ENCODE results near the gene ARHGEF2. TPM values are rescaled to one million over a fixed set of nuclear protein-coding genes. Genes with fewer than 3 reads are reported as not detected.

The ARHGEF2 gene
- total and polyA plus RNA-seq, 9 of the 15 experiments (the other 6 are each of a cell fraction or from before 2014, with no cell fraction given), result 7.1 to 162 (median 62.2) TPM

GRCh38 chr1:156020293-156021092 lies 42.1 kb upstream of the ARHGEF2 start, which contains the start of gene SSR2 (continued):
- TF ChIP-seq MXI1 (IDR thresholded peaks at IDR 0.05; ENCODE audit: low read depth, low read length), result no peak
- TF ChIP-seq RCOR1 (IDR thresholded peaks at IDR 0.05; ENCODE audit: borderline replicate concordance in 1 of 2, low read depth in 2 of 2, low read length in 2 of 2), result peak in 1 of 2 experiments; percentile 33; a peak in 1 of 4 replicates
- no peak for TF ChIP-seq PREB (CRISPR knock-in tag; IDR thresholded peaks at IDR 0.05)
- TF ChIP-seq CHD7 (IDR thresholded peaks at IDR 0.05; ENCODE audit: low read depth, low read length), result no peak
- TF ChIP-seq ZNF408 (CRISPR knock-in tag; IDR thresholded peaks at IDR 0.05; ENCODE audit: low read depth), result no peak
- no peak for TF ChIP-seq ZNF277 (CRISPR knock-in tag; IDR thresholded peaks at IDR 0.05; ENCODE audit: borderline replicate concordance)
- no peak for TF ChIP-seq ZNF280A (IDR thresholded peaks at IDR 0.05; ENCODE audit: low read depth, partially characterized antibody)
- TF ChIP-seq RBFOX2 (IDR thresholded peaks at IDR 0.05; ENCODE audit: low read depth, low read length), result peak; percentile 90
- TF ChIP-seq RBM39 (optimal IDR thresholded peaks at IDR 0.05; ENCODE audit: low read depth, low read length), result no peak
- no peak for TF ChIP-seq RFX5 (IDR thresholded peaks at IDR 0.05; ENCODE audit: low read depth, low read length)

Data from K562 (cell line).